Right lobe of liver (tissue), 4 donors: ENCODE data around the gene BTBD1.

Source experiments
- POLR2A ChIP-seq: fragments of 450-650 bp; IDR thresholded peaks from one replicate; pipeline ENCODE4 v1.6.1; 2017; ENCODE audit warnings: antibody characterized with exemption, mild to moderate bottlenecking
- TF ChIP-seq, protein P1 (sequence below), 4 donors: fragments of 200-600 bp in 3 of 4; fragments of 450-650 bp in 1 of 4; IDR thresholded peaks; one replicate each; pipeline versions ENCODE4 v1.5.1 to v1.8.0; 2016 to 2022; ENCODE audit warnings: antibody characterized with exemption in 4 of 4, mild to moderate bottlenecking in 2 of 4
- donor health status: DM: no; HTN: no; CAD: no.
- donor health status: DM: no; HTN: no; CAD: no.
- donor health status: DM: no; HTN: yes; CAD: no.

DNA sequence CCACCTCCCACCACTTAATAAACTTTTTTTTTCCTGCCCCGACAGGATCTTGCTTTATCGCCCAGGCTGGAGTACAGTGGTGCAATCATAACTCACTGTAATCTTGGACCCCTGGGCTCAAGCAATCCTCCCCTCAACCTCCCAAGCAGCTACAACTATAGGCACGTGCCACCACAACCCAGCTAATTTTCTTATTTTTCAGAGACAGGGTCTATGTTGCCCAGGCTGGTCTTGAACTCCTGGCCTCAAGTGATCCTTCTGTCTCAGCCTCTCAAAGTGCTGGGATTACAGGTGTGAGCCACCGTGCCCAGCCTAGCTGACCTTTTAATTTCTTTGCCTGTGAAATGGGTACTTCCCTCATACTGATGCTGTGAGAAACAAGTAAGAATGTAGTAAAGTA, 51.7 kb downstream of the BTBD1 start:
- TF ChIP-seq, protein P1, sequence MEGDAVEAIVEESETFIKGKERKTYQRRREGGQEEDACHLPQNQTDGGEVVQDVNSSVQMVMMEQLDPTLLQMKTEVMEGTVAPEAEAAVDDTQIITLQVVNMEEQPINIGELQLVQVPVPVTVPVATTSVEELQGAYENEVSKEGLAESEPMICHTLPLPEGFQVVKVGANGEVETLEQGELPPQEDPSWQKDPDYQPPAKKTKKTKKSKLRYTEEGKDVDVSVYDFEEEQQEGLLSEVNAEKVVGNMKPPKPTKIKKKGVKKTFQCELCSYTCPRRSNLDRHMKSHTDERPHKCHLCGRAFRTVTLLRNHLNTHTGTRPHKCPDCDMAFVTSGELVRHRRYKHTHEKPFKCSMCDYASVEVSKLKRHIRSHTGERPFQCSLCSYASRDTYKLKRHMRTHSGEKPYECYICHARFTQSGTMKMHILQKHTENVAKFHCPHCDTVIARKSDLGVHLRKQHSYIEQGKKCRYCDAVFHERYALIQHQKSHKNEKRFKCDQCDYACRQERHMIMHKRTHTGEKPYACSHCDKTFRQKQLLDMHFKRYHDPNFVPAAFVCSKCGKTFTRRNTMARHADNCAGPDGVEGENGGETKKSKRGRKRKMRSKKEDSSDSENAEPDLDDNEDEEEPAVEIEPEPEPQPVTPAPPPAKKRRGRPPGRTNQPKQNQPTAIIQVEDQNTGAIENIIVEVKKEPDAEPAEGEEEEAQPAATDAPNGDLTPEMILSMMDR (IDR thresholded peaks at IDR 0.05): no peak
- no peak for TF ChIP-seq POLR2A
